Hematopoietic multipotent progenitor cell (in vitro differentiated cells): Measurements from ENCODE around the gene LRRIQ3. TPM values are rescaled to one million over a fixed set of nuclear protein-coding genes. Genes with fewer than 3 reads are reported as not detected.
"Not testable (repeated sequence)": the region's sequence is repeated elsewhere in the genome, so short reads cannot be mapped to it uniquely, and the experiment has no call there.

Experiments
- DNase-seq, 3 donors: peaks; one replicate each; pipeline ENCODE4 v3.0.0-alpha.2; 2011 to 2015; ENCODE audit warnings: low read depth in 2 of 3, low spot score in 2 of 3
- total RNA-seq: library from RNA; depleted of rRNA; stranded (reverse); fragments of >200 nt; gene quantifications from one replicate; pipeline ENCODE4 v1.2.3, GENCODE V29; 2012

Gene LRRIQ3
- total RNA-seq = 0.27 TPM

- peak; percentile 95 to 97 (median 97) for DNase-seq
Measured at GRCh38 chr1:74197657-74198552, at the start of gene LRRIQ3, which contains the start of gene FPGT. LRRIQ3 (minus strand) TSS chr1:74198176; CDS start chr1:74183684, 14,492 bp downstream. FPGT (plus strand) TSS chr1:74198242; CDS start chr1:74198279, 37 bp downstream.

- DNase-seq = no peak
Measured at GRCh38 chr1:74246315-74246714, 48.3 kb upstream of the LRRIQ3 start.

GRCh38 chr1:74245168-74245772 lies 47.3 kb upstream of the LRRIQ3 start:
- DNase-seq = no peak

- no peak for DNase-seq
Measured at GRCh38 chr1:74237787-74238186, 39.8 kb upstream of the LRRIQ3 start.

- no peak for DNase-seq
Measured at GRCh38 chr1:74237035-74237434, 39.1 kb upstream of the LRRIQ3 start.

GRCh38 chr1:74236440-74236839 lies 38.5 kb upstream of the LRRIQ3 start:
- DNase-seq = no peak

GRCh38 chr1:74235153-74235552 lies 37.2 kb upstream of the LRRIQ3 start, which contains the start of gene TNNI3K:
TNNI3K (plus strand) TSS chr1:74235387; CDS start chr1:74235452, 65 bp downstream.
- no peak for DNase-seq

- DNase-seq = no peak
Measured at GRCh38 chr1:74223453-74223852, 25.5 kb upstream of the LRRIQ3 start.

- no peak for DNase-seq
Measured at GRCh38 chr1:74222701-74223100, 24.7 kb upstream of the LRRIQ3 start.

GRCh38 chr1:74215229-74215628 lies 17.3 kb upstream of the LRRIQ3 start:
- DNase-seq = no peak

GRCh38 chr1:74205266-74205665 lies 7.3 kb upstream of the LRRIQ3 start:
- DNase-seq = no peak

GRCh38 chr1:74199504-74199903 lies 1.5 kb upstream of the LRRIQ3 start:
- peak in 1 of 3 donors; percentile 28 for DNase-seq

- no peak for DNase-seq
Measured at GRCh38 chr1:74197255-74197654, 721 bp downstream of the LRRIQ3 start.

- no peak for DNase-seq
Measured at GRCh38 chr1:74195339-74195738, 2.6 kb downstream of the LRRIQ3 start.

GRCh38 chr1:74193908-74194307 lies 4.1 kb downstream of the LRRIQ3 start:
- no peak for DNase-seq

GRCh38 chr1:74180490-74180889 lies 17.5 kb downstream of the LRRIQ3 start:
- no peak for DNase-seq

- not testable (repeated sequence) for DNase-seq
Measured at GRCh38 chr1:74174423-74174822, 23.6 kb downstream of the LRRIQ3 start.

- DNase-seq = no peak
Measured at GRCh38 chr1:74162333-74162732, 35.6 kb downstream of the LRRIQ3 start.

- DNase-seq = no peak
Measured at GRCh38 chr1:74161497-74161896, 36.5 kb downstream of the LRRIQ3 start.

GRCh38 chr1:74160046-74160445 lies 37.9 kb downstream of the LRRIQ3 start:
- no peak for DNase-seq

- DNase-seq = no peak
Measured at GRCh38 chr1:74145086-74145485, 52.9 kb downstream of the LRRIQ3 start.

- DNase-seq = not testable (repeated sequence)
Measured at GRCh38 chr1:74117370-74117769, 80.6 kb downstream of the LRRIQ3 start.
